GM12891 (cell line): Measurements from ENCODE around the gene SCAF11.
"Not testable (repeated sequence)": the region's sequence is repeated elsewhere in the genome, so short reads cannot be mapped to it uniquely, and the experiment has no call there.

Experiments
- POLR2A ChIP-seq: IDR thresholded peaks from 2 replicates; pipeline ENCODE4 v1.6.1; 2011; ENCODE audit warnings: low read depth, low read length, control low read depth
- POLR2AphosphoS5 ChIP-seq: IDR thresholded peaks from 2 replicates; pipeline ENCODE4 v1.6.1; 2011; ENCODE audit warnings: low read depth, low read length, control low read depth

GRCh38 chr12:46018712-46019111, 28.3 kb upstream of the SCAF11 start:
- not testable (repeated sequence) for TF ChIP-seq POLR2A, POLR2AphosphoS5
